Caco-2 (cell line): Measurements from ENCODE around the gene FBXO2. TPM values are rescaled to one million over a fixed set of nuclear protein-coding genes. Genes with fewer than 3 reads are reported as not detected.

Source experiments
- BruUV-seq: library from RNA; stranded (reverse); fragments of 400-500 nt; replicated peaks from 2 replicates; lab custom pipeline; 2021; lab: Mats Ljungman, UMichigan
- CTCF ChIA-PET: fragments of 300-600 bp; sonication (Branson Sonifier 250); formaldehyde crosslinking; loops from one replicate; lab custom pipeline; 2022; ENCODE audit warnings: antibody characterized with exemption; lab: Charles Lee
- POLR2A ChIA-PET: fragments of 300-600 bp; sonication (Branson Sonifier 250); formaldehyde crosslinking; loops from one replicate; lab custom pipeline; 2022; ENCODE audit warnings: antibody characterized with exemption; lab: Charles Lee
- DNase-seq, 2 experiments: peaks; one replicate each; pipeline versions ENCODE4 v3.0.0 to v3.0.0-alpha.2; 2020 to 2022
- H3K27me3 ChIP-seq: replicated peaks from 2 replicates; pipeline ENCODE4 v1.6.0; 2011; ENCODE audit warnings: low read length; ENCODE audit not compliant: control insufficient read depth, insufficient read depth
- H3K36me3 ChIP-seq: 2 replicates; pipeline ENCODE4 v1.5.1; 2011; ENCODE audit warnings: low read length; ENCODE audit not compliant: control insufficient read depth, insufficient read depth
- H3K4me1 ChIP-seq: fragments of 250-450 bp; sonication (Bioruptor Pico); 2 replicates; pipeline ENCODE4 v1.5.1; 2020; ENCODE audit warnings: mild to moderate bottlenecking
- H3K4me3 ChIP-seq: 2 replicates; pipeline ENCODE4 v1.5.1; 2011; ENCODE audit warnings: low read depth, mild to moderate bottlenecking, control low read depth, low read length
- H3K9me3 ChIP-seq: fragments of 250-450 bp; sonication (Bioruptor Pico); 2 replicates; pipeline ENCODE4 v1.5.1; 2020; ENCODE audit warnings: mild to moderate bottlenecking, moderate library complexity
- H3K27ac Mint-ChIP-seq: one replicate; pipeline ENCODE4 v1.8.0; 2022; ENCODE audit warnings: mixed read lengths; ENCODE audit not compliant: unreplicated experiment
- H3K27me3 Mint-ChIP-seq: one replicate; pipeline ENCODE4 v1.8.0; 2022; ENCODE audit warnings: mixed read lengths; ENCODE audit not compliant: insufficient read depth, unreplicated experiment
- H3K36me3 Mint-ChIP-seq: one replicate; pipeline ENCODE4 v1.8.0; 2022; ENCODE audit warnings: mild to moderate bottlenecking, mixed read lengths; ENCODE audit not compliant: insufficient read depth, unreplicated experiment
- H3K4me1 Mint-ChIP-seq: one replicate; pipeline ENCODE4 v1.8.0; 2022; ENCODE audit warnings: low read depth, mixed read lengths; ENCODE audit not compliant: unreplicated experiment
- H3K4me3 Mint-ChIP-seq: one replicate; pipeline ENCODE4 v1.8.0; 2022; ENCODE audit warnings: mild to moderate bottlenecking, moderate library complexity, mixed read lengths; ENCODE audit not compliant: unreplicated experiment
- H3K9me3 Mint-ChIP-seq: one replicate; pipeline ENCODE4 v1.8.0; 2022; ENCODE audit warnings: mixed read lengths; ENCODE audit not compliant: unreplicated experiment
- CTCF ChIP-seq, 2 experiments: fragments of 200-600 bp in 1 of 2; IDR thresholded peaks; 1 replicate in 1 of 2; 2 replicates in 1 of 2; pipeline versions ENCODE4 v1.5.1 to v1.8.0; 2011 to 2022; ENCODE audit warnings: antibody characterized with exemption in 1 of 2, control low read depth in 1 of 2, inconsistent platforms in 1 of 2, low read depth in 1 of 2, low read length in 1 of 2, mild to moderate bottlenecking in 1 of 2, moderate library complexity in 1 of 2; ENCODE audit not compliant: insufficient read depth in 1 of 2, severe bottlenecking in 1 of 2, unreplicated experiment in 1 of 2
- intact Hi-C: fragments of 100-400 bp; cut with micrococcal nuclease; formaldehyde crosslinking; loops from one replicate; pipeline ENCODE4 v1.10.0; 2022; ENCODE audit not compliant: unreplicated experiment
- total RNA-seq: library from RNA; stranded (reverse); gene quantifications from 2 replicates; pipeline ENCODE4 v1.2.3, GENCODE V29; 2022

Gene FBXO2
- total RNA-seq, 1 experiment from 2014 or later, result 78.5 TPM

- intact Hi-C loops, result no loop called here
- Histone ChIP-seq H3K4me3 (no peak overlapping the region), H3K9me3 (no peaks in the 10 kb centered on the region), H3K27me3 (no peaks in the 10 kb centered on the region), H3K4me1 (no peaks in the 10 kb centered on the region), H3K36me3 (no peaks in the 10 kb centered on the region)
- Mint-ChIP-seq H3K4me3 (no peak overlapping the region), H3K27ac (no peak overlapping the region), H3K27me3 (peaks cover 18% of the 10 kb centered on the region), H3K36me3 (no peaks in the 10 kb centered on the region), H3K4me1 (no peaks in the 10 kb centered on the region), H3K9me3 (no peaks in the 10 kb centered on the region)
- DNase-seq, result no peak
- TF ChIP-seq CTCF (IDR thresholded peaks at IDR 0.05; ENCODE audit: insufficient read depth in 1 of 2, low read depth in 1 of 2, low read length in 1 of 2, severe bottlenecking in 1 of 2, unreplicated experiment in 1 of 2), result no peak
- CTCF ChIA-PET, result no interaction called here
- POLR2A ChIA-PET, result no interaction called here
- no TSS peak for BruUV-seq
Observed at GRCh38 chr1:11622398-11622797, 31.8 kb downstream of the FBXO2 start.

GRCh38 chr1:11620924-11621323 is 33.3 kb downstream of the FBXO2 start:
- Mint-ChIP-seq H3K4me1 (no peaks in the 10 kb centered on the region), H3K36me3 (no peaks in the 10 kb centered on the region), H3K4me3 (no peak overlapping the region), H3K27ac (no peak overlapping the region), H3K27me3 (peaks cover 18% of the 10 kb centered on the region), H3K9me3 (no peaks in the 10 kb centered on the region)
- TF ChIP-seq CTCF (IDR thresholded peaks at IDR 0.05; ENCODE audit: insufficient read depth in 1 of 2, low read depth in 1 of 2, low read length in 1 of 2, severe bottlenecking in 1 of 2, unreplicated experiment in 1 of 2), result no peak
- DNase-seq, result no peak
- Histone ChIP-seq H3K27me3 (no peaks in the 10 kb centered on the region), H3K9me3 (no peaks in the 10 kb centered on the region), H3K36me3 (no peaks in the 10 kb centered on the region), H3K4me1 (no peaks in the 10 kb centered on the region), H3K4me3 (no peak overlapping the region)
- CTCF ChIA-PET, result no interaction called here
- POLR2A ChIA-PET, result no interaction called here
- intact Hi-C loops, result no loop called here
- BruUV-seq, result no TSS peak

- peaks cover 18% of the 10 kb centered on the region for H3K27me3 Mint-ChIP-seq
- H3K36me3 Mint-ChIP-seq, result no peaks in the 10 kb centered on the region
- no peak overlapping the region for H3K27ac Mint-ChIP-seq
- H3K4me1 Mint-ChIP-seq, result no peaks in the 10 kb centered on the region
- no TSS peak for BruUV-seq
- no peaks in the 10 kb centered on the region for H3K4me1 ChIP-seq
- no peaks in the 10 kb centered on the region for H3K9me3 ChIP-seq
- TF ChIP-seq CTCF (IDR thresholded peaks at IDR 0.05; ENCODE audit: insufficient read depth in 1 of 2, low read depth in 1 of 2, low read length in 1 of 2, severe bottlenecking in 1 of 2, unreplicated experiment in 1 of 2), result no peak
- CTCF ChIA-PET, result no interaction called here
- no peak overlapping the region for H3K4me3 ChIP-seq
- POLR2A ChIA-PET, result no interaction called here
- no peak overlapping the region for H3K4me3 Mint-ChIP-seq
- no peaks in the 10 kb centered on the region for H3K9me3 Mint-ChIP-seq
- H3K36me3 ChIP-seq, result no peaks in the 10 kb centered on the region
- H3K27me3 ChIP-seq, result no peaks in the 10 kb centered on the region
- intact Hi-C loops, result no loop called here
- no peak for DNase-seq
Observed at GRCh38 chr1:11620405-11620804, 33.8 kb downstream of the FBXO2 start.
